HG03520 (cell line): Measurements from ENCODE around the gene TSPAN7.

ENCODE experiments used
- ATAC-seq: cut with Tn5 transposase; IDR thresholded peaks from one replicate; pipeline ENCODE4 v1.9.1; 2021; ENCODE audit warnings: mild to moderate bottlenecking, moderate library complexity; ENCODE audit not compliant: unreplicated experiment

TSPAN7 gene

DNA sequence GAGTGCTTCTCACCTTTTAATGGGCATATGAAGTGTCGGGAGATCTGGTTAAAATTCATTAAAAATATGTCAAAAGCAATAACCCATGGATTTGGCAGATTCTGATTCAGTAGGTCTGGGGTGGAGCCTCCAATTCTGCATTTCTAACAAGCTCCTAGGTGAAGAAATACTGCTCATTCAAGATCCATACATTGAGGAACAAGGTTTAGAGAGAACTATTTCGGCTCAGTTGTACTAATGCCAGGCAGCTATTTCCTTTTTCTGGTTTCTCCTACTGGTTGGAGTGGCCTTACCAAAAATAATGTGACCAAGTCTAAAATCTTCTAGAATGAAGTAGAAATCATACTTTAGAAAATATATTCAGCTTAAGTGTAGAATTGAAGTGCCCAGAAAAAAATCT lies 117.5 kb downstream of the TSPAN7 start:
- no peak for ATAC-seq

DNA sequence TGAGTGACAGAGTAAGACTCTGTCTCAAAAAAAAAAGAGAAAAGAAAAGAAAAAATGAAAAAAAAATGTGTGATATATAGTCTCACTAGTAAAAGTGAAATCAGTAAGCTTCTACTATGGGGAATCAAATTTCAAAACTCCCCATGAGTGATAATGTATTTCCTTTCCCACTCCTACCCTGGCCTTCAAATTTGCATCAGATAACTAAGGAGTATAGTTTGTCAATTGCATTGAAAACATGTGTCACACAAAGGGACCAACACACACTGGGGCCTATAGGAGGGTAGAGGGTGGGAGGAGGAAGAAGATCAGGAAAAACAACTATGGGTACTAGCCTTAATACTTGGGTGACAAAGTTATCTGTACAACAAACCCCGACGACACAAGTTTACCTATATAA lies 118.4 kb downstream of the TSPAN7 start:
- no peak for ATAC-seq

DNA sequence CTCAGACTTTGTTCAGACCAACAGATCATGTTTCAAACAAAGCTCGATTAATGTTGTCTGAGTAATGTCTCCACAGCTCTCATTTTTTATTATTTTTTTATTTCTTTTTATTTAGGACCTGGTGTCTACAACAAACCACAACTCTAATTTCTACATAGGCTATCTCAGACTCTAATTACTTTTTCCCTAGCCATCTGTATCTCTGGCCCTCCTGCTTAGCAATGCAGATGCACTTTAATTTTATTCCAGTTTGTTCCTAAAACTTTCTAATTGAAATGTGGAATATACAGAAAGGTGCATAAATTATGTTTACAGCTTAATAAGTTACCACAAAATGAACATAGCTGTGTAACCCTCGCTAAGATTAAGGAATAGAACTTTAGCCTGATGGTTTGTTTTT lies 120.8 kb downstream of the TSPAN7 start:
- ATAC-seq = no peak

DNA sequence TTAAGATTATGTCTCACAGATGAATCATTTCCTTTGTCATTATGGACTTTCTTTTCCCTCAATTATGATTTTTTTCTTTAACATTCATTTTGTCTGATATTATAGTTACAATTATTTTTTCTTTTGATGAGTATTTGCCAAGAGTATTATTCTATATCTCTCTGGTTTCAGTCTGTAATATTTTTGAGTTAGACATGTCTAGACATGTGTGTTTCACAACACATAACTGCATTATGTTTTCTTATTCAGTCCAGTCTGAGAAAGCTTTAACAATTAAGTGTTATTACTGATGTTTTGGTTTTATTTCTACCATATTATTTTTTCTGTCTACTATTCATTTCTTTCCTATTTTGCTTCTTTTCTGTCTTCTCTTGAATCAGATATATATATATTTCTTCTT lies 131.6 kb downstream of the TSPAN7 start:
- no peak for ATAC-seq

DNA sequence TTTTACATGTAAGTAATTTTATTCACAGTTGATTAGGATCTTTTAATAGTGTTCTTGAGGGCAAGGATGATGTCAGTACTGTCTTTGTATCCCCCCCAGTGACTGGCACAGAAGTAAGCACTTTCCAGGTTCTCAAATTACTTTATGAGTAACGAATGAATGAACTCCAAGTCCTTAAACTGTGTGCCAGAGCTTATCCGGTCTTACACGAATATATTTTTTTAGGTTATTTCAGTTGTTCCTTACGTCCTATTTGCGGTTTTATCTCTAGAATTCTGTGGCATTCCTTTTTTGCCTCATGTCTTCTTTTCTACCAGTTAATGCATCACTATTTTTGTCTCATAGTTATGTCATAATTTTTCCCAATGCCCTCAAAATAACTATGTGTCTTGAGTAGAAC lies 133.1 kb downstream of the TSPAN7 start:
- ATAC-seq = no peak

DNA sequence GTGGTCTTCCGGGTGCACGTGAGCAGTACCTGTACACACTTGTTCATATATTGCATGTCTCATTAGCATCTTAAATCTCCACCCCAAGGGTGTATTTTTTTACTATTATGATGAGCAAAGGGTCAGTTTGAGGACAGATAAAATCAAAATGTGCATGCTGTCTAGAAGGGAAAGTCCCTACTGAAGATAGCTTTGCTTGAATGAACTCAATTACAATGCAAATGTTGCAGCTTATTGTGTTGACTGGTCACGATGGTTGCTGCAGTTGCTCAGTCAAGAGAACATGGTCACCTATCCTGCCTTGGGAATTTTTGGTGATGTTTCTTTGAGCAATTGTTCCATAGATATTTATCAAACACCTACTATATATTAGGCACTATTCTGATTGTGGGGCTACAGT lies 136.1 kb downstream of the TSPAN7 start:
- no peak for ATAC-seq

DNA sequence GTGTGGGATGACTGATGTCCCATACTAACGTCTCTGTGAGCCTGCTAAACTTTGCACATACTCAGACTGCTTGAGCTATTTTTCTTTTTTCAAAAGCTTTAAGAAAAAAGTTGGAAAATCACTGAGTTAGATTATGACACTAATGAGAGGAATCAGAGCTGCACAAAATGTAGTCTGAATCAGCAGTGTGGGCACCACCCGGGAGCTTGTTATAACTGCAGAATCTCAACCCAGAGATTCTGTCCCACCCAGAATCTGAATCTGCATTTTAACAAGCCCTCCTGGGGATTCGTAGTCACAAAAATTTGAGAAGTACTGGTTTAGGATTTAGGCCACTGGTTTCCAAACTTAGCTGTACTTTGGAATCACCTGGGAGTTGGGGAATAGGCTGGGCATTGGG lies 137.8 kb downstream of the TSPAN7 start:
- no peak for ATAC-seq

DNA sequence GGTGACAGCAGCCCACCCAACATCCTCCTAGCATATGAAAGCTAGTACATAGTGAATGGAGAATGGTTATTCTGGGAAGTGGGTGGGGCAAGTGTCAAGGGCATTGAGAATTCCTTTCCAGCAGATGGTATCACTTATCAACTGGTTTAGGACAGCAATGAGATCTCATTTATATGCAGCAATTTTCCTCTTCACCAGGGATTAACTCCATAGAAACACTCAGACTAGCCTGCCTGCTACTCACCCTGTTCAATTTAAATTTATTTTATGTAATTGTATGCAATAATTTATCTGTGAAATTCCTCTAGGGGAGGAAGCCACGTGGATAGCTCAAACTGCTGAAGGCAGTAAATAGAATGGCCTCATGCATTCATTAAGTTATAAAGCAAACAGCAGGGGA lies 138.4 kb downstream of the TSPAN7 start:
- no peak for ATAC-seq

DNA sequence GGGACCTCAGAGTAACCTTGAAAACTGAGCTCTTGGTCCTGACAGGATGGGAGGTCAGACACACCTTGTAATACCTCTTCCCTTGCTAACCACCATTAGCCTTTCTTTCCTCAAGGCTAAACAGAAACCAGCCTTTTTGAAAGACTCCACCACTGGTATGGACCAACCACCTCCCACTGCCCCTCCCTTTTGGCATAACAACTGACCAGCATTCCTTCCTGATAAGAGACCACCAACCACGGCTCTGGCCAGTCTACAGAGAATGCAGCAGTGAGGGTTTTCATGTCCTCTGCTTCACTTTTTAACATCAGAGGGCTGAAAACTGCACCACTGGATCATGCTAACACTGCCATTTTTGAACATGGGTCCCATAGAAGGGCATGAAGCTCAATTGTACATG lies 139.7 kb downstream of the TSPAN7 start:
- ATAC-seq = no peak

DNA sequence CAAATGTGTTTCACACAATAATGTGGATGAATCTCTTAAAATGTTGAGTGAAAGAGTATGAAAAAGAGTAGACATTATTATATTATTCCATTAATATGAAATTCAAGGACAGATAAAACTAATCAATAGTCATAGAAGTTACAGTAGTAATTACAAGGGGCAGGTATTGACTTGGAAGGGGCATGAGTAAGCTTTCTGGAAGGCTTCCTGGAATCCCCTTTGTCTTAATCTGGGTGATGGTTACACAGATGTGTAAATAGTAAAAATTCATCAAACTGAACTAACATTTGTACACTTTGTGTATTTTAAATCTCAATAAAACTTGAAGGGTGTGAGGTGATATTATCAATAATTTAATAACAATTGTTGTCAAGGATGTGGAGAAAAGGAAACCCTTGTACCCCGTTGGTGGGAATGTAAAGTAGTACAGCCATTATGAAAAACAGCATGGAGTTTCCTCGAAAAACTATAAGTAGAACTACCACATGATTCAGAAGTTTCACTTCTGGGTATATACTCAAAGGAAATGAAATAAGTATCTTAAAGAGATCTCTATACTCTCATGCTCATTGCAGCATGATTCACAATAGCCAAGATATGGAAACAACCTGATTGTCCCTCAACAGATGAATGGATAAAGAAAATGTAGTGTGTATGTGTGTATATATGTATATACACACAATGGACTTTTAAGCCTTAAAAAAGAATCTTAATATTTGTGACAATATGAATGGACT lies 143.0 kb downstream of the TSPAN7 start:
- no peak for ATAC-seq

DNA sequence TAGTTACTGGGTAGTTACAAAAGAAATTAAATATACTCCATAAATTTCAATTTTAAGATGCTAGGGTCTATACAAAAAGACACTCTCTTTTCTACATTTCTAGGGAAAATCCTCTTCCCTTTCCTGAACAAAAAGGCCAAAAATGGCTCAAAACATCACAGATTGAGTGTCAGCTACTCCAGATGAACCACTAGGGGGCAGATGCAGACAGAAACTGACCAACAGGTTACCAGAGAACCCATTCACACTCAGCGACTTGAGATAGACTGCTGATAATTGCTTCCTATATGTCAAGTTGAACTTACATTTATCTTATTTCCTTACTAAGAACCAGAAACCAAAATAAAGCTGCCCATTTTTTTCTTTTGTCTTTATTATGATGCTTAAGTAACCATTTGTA lies 156.5 kb downstream of the TSPAN7 start:
- no peak for ATAC-seq

DNA sequence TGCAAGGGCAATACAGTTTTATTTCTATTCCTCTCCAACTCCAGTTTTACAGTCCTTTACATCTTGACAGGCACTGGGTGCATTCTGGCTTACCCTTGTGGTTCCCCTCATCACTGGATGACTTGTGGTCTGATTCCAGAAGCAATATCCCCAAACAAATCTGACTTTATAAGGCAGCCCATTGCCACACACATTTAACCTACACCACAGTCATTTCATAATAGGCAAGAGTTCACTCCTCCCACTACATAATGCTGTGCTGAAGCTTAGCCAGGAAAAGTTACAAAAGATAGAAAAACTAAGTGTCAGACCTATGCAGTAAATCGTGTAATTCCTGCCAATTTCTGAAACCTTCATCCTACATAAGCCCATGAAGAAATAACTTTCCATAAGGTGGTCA lies 157.0 kb downstream of the TSPAN7 start:
- ATAC-seq = no peak

DNA sequence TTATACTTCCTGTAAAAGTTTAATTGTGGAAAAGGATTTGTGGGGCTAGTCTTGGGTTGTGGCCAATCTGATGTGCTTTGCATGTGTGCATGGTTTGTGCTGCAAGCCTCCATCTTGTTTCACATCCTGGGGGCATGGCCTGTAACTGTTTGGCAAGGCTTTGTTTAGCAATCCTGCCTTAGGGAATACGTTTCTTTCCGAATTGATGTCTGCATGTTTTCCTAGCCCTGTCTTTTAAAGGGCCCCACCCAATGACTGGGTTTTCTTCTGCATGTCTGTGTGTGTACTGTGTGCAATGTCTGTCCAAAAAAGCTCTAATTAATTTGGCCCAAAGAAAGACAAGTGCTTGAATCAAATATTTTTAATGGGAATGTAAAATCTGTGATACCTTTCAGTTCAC lies 165.3 kb downstream of the TSPAN7 start:
- ATAC-seq = no peak

DNA sequence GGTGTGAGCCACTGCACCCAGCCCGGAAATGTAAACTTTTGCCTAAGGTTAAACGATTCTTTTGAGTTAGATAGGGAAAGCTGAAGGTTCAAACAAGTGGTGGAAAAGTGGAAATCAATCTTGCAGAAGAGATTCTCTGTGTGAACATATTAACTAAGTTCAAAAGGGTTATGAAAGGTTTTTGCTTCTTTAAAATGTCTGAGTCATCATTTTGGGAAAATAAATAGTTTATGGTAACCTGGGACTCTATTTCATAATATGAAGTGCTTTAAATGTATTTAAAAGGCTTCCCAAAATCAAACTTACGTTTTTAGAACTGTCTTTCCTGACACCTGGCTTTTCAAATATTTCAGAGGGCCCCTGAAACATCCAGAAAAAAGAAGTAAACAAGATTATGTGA lies 166.3 kb downstream of the TSPAN7 start:
- no peak for ATAC-seq

DNA sequence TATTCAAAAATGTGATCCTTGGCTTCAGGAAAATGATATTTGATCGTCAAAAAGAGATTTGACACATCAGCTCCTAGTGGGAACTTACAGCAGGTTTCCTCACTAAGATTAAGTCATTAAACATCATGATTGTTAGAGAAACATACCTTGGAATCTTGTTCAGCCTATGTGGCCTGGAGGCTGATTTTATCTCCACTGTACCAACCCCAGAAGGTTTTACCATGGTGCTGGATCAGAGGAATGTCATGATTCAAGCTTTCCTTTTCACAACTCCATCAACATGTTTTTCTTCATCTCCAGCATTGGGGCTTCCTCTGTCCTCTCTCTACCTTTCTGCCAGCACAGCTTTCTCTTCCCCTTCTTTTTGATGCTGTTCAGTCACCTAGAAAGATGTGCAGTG lies 171.5 kb downstream of the TSPAN7 start:
- ATAC-seq = no peak
